GM23338 (cell line): ENCODE results near the gene RAB43. TPM values are rescaled to one million over a fixed set of nuclear protein-coding genes. Genes with fewer than 3 reads are reported as not detected.

ENCODE experiments used
- ATAC-seq: fragments of 200-7000 bp; cut with Tn5 transposase; 3 replicates; pipeline ENCODE4 v1.9.1; 2020
- DNase-seq: peaks from one replicate; pipeline ENCODE4 v3.0.0-alpha.2; 2015; ENCODE audit warnings: low spot score
- H2AFZ ChIP-seq: fragments of 200-600 bp; sonication (generic); 2 replicates; pipeline ENCODE4 v1.8.0; 2016; ENCODE audit warnings: antibody characterized with exemption, mild to moderate bottlenecking, moderate library complexity
- H3F3A ChIP-seq: fragments of 200-600 bp; sonication (generic); replicated peaks from 2 replicates; pipeline ENCODE4 v1.8.0; 2017; ENCODE audit warnings: antibody characterized with exemption, mixed run types, low read depth
- H3K27ac ChIP-seq: fragments of 200-600 bp; sonication (generic); 2 replicates; pipeline ENCODE4 v1.6.1; 2016; ENCODE audit warnings: low read depth
- H3K27me3 ChIP-seq: fragments of 200-600 bp; sonication (generic); 2 replicates; pipeline ENCODE4 v1.8.0; 2016; ENCODE audit warnings: mild to moderate bottlenecking, mixed run types, moderate library complexity; ENCODE audit not compliant: insufficient read depth
- H3K36me3 ChIP-seq: fragments of 200-600 bp; sonication (generic); 2 replicates; pipeline ENCODE4 v1.8.0; 2016; ENCODE audit warnings: mild to moderate bottlenecking; ENCODE audit not compliant: insufficient read depth
- H3K4me1 ChIP-seq: fragments of 200-600 bp; sonication (generic); 2 replicates; pipeline ENCODE4 v1.8.0; 2016; ENCODE audit warnings: mild to moderate bottlenecking, moderate library complexity; ENCODE audit not compliant: insufficient read depth
- H3K4me2 ChIP-seq: fragments of 200-600 bp; sonication (generic); 2 replicates; pipeline ENCODE4 v1.7.1; 2017; ENCODE audit warnings: mixed run types
- H3K4me3 ChIP-seq: fragments of 200-600 bp; sonication (generic); 2 replicates; pipeline ENCODE4 v1.6.1; 2016; ENCODE audit warnings: mixed run types
- H3K79me2 ChIP-seq: fragments of 200-600 bp; sonication (generic); replicated peaks from 2 replicates; pipeline ENCODE4 v1.8.0; 2017; ENCODE audit warnings: mild to moderate bottlenecking; ENCODE audit not compliant: insufficient read depth
- H3K9me2 ChIP-seq: fragments of 200-600 bp; sonication (generic); 2 replicates; pipeline ENCODE4 v1.8.0; 2017; ENCODE audit not compliant: insufficient read depth
- H4K20me1 ChIP-seq: fragments of 200-600 bp; sonication (generic); replicated peaks from 2 replicates; pipeline ENCODE4 v1.8.0; 2017; ENCODE audit warnings: mild to moderate bottlenecking; ENCODE audit not compliant: insufficient read depth
- H3K27ac Mint-ChIP-seq: 2 replicates; pipeline ENCODE4 v1.8.0; 2020; ENCODE audit warnings: inconsistent platforms, mild to moderate bottlenecking, moderate library complexity, mixed read lengths
- H3K27me3 Mint-ChIP-seq: 3 replicates; pipeline ENCODE4 v1.8.0; 2022; ENCODE audit warnings: low read depth, mild to moderate bottlenecking, moderate library complexity, mixed read lengths, inconsistent platforms; ENCODE audit not compliant: insufficient read depth, poor library complexity
- H3K36me3 Mint-ChIP-seq: 3 replicates; pipeline ENCODE4 v1.8.0; 2021; ENCODE audit warnings: low read depth, mild to moderate bottlenecking, inconsistent platforms, moderate library complexity, mixed read lengths
- H3K4me1 Mint-ChIP-seq: 3 replicates; pipeline ENCODE4 v1.8.0; 2020; ENCODE audit warnings: mild to moderate bottlenecking, inconsistent platforms, mixed read lengths
- H3K4me3 Mint-ChIP-seq: 3 replicates; pipeline ENCODE4 v1.8.0; 2021; ENCODE audit warnings: moderate library complexity, mild to moderate bottlenecking, inconsistent platforms, mixed read lengths
- H3K9me3 Mint-ChIP-seq: 3 replicates; pipeline ENCODE4 v1.8.0; 2020; ENCODE audit warnings: moderate library complexity, mild to moderate bottlenecking, inconsistent platforms, mixed read lengths
- CREB1 ChIP-seq: fragments of 250-450 bp; sonication (Bioruptor Pico); IDR thresholded peaks from 2 replicates; pipeline ENCODE4 v1.5.0; 2020; ENCODE audit warnings: low read depth, mild to moderate bottlenecking, moderate library complexity
- EZH2 ChIP-seq: fragments of 200-600 bp; sonication (generic); IDR thresholded peaks from one replicate; pipeline ENCODE4 v1.8.0; 2017; ENCODE audit warnings: antibody characterized with exemption, mild to moderate bottlenecking, low read depth; ENCODE audit not compliant: unreplicated experiment
- EZH2phosphoT487 ChIP-seq: fragments of 200-600 bp; sonication (generic); IDR thresholded peaks from one replicate; pipeline ENCODE4 v1.8.1; 2018; ENCODE audit warnings: antibody characterized with exemption; ENCODE audit not compliant: unreplicated experiment
- JUNB ChIP-seq: IDR thresholded peaks from one replicate; pipeline ENCODE4 v1.6.1; 2016; ENCODE audit warnings: antibody characterized with exemption; ENCODE audit not compliant: unreplicated experiment
- NANOG ChIP-seq: IDR thresholded peaks from 2 replicates; pipeline ENCODE4 v1.6.1; 2016; ENCODE audit warnings: antibody characterized with exemption, borderline replicate concordance
- ZNF114 ChIP-seq: fragments of 250-450 bp; sonication (Bioruptor Pico); IDR thresholded peaks from 2 replicates; pipeline ENCODE4 v1.5.0; 2020; ENCODE audit warnings: mild to moderate bottlenecking, moderate library complexity
- ZNF331 ChIP-seq: fragments of 250-450 bp; sonication (Bioruptor Pico); IDR thresholded peaks from 2 replicates; pipeline ENCODE4 v1.5.0; 2020; ENCODE audit warnings: low read depth, mild to moderate bottlenecking, moderate library complexity
- polyA plus RNA-seq: library from polyadenylated mRNA; unstranded; fragments of >200 nt; fragmentation: Nextera tagmentation; extraction: Ambion mirVana; gene quantifications from 2 replicates; pipeline ENCODE4 v1.2.1, GENCODE V29; 2016
- total RNA-seq: library from RNA; depleted of rRNA; stranded (reverse); fragments of >200 nt; shearing (Covaris generic); gene quantifications from 2 replicates; pipeline ENCODE4 v1.2.3, GENCODE V29; 2014
- TF ChIP-seq, protein P1 (sequence below): fragments of 250-450 bp; sonication (Bioruptor Pico); IDR thresholded peaks from 2 replicates; pipeline ENCODE4 v1.5.0; 2020; ENCODE audit warnings: mild to moderate bottlenecking, moderate library complexity

RAB43 gene
- total and polyA plus RNA-seq, 2 experiments from 2014 or later, result 5.7 to 37.0 TPM

DNA sequence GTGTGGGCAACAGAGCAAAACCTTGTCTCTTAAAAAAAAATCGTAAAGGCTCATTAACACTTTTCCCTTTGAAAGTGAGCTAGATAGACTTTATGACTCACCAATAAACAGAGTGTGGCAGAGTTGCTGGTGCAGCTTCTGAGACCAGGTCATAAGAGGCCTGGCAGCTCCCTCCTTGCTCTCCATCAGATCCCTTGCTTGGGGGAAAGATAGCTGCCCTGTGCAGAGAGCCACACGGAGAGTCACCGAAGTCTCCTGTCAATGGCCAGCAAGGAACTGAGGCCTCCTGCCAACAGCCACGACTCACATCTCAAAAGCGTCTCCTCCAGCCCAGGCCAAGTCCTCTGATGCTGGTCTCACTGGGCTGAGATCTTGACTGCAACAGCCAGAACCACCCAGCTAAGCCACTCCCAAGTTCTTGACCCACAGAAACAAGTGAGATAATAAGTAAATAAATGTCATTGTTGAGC lies 69.7 kb downstream of the RAB43 start:
- Mint-ChIP-seq H3K9me3 (peaks cover 7% of the 10 kb centered on the region), H3K4me1 (peaks cover 4% of the 10 kb centered on the region), H3K27me3 (no peaks in the 10 kb centered on the region), H3K36me3 (peaks cover 7% of the 10 kb centered on the region), H3K4me3 (no peak overlapping the region), H3K27ac (no peak overlapping the region)
- DNase-seq, result no peak
- Histone ChIP-seq H3K4me1 (no peaks in the 10 kb centered on the region), H3K9me2 (peaks cover 5% of the 10 kb centered on the region; the same call in 1 of the 2 replicates), H3K27me3 (peaks cover 13% of the 10 kb centered on the region; the same call in 1 of the 2 replicates), H3K36me3 (peaks cover 5% of the 10 kb centered on the region; the same call in 1 of the 2 replicates), H3F3A (no peaks in the 10 kb centered on the region), H3K27ac (no peak overlapping the region), H3K4me2 (no peak overlapping the region), H2AFZ (no peak overlapping the region), H4K20me1 (no peaks in the 10 kb centered on the region), H3K79me2 (no peaks in the 10 kb centered on the region), H3K4me3 (no peak overlapping the region)
- ATAC-seq, result no peak
- TF ChIP-seq JUNB (no peak), CREB1 (no peak), ZNF331 (no peak)
- TF ChIP-seq, protein P1, sequence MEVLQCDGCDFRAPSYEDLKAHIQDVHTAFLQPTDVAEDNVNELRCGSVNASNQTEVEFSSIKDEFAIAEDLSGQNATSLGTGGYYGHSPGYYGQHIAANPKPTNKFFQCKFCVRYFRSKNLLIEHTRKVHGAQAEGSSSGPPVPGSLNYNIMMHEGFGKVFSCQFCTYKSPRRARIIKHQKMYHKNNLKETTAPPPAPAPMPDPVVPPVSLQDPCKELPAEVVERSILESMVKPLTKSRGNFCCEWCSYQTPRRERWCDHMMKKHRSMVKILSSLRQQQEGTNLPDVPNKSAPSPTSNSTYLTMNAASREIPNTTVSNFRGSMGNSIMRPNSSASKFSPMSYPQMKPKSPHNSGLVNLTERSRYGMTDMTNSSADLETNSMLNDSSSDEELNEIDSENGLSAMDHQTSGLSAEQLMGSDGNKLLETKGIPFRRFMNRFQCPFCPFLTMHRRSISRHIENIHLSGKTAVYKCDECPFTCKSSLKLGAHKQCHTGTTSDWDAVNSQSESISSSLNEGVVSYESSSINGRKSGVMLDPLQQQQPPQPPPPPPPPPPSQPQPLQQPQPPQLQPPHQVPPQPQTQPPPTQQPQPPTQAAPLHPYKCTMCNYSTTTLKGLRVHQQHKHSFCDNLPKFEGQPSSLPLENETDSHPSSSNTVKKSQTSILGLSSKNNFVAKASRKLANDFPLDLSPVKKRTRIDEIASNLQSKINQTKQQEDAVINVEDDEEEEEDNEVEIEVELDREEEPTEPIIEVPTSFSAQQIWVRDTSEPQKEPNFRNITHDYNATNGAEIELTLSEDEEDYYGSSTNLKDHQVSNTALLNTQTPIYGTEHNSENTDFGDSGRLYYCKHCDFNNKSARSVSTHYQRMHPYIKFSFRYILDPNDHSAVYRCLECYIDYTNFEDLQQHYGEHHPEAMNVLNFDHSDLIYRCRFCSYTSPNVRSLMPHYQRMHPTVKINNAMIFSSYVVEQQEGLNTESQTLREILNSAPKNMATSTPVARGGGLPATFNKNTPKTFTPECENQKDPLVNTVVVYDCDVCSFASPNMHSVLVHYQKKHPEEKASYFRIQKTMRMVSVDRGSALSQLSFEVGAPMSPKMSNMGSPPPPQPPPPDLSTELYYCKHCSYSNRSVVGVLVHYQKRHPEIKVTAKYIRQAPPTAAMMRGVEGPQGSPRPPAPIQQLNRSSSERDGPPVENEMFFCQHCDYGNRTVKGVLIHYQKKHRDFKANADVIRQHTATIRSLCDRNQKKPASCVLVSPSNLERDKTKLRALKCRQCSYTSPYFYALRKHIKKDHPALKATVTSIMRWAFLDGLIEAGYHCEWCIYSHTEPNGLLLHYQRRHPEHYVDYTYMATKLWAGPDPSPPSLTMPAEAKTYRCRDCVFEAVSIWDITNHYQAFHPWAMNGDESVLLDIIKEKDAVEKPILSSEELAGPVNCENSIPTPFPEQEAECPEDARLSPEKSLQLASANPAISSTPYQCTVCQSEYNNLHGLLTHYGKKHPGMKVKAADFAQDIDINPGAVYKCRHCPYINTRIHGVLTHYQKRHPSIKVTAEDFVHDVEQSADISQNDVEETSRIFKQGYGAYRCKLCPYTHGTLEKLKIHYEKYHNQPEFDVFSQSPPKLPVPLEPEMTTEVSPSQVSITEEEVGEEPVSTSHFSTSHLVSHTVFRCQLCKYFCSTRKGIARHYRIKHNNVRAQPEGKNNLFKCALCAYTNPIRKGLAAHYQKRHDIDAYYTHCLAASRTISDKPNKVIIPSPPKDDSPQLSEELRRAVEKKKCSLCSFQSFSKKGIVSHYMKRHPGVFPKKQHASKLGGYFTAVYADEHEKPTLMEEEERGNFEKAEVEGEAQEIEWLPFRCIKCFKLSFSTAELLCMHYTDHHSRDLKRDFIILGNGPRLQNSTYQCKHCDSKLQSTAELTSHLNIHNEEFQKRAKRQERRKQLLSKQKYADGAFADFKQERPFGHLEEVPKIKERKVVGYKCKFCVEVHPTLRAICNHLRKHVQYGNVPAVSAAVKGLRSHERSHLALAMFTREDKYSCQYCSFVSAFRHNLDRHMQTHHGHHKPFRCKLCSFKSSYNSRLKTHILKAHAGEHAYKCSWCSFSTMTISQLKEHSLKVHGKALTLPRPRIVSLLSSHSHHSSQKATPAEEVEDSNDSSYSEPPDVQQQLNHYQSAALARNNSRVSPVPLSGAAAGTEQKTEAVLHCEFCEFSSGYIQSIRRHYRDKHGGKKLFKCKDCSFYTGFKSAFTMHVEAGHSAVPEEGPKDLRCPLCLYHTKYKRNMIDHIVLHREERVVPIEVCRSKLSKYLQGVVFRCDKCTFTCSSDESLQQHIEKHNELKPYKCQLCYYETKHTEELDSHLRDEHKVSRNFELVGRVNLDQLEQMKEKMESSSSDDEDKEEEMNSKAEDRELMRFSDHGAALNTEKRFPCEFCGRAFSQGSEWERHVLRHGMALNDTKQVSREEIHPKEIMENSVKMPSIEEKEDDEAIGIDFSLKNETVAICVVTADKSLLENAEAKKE (CRISPR knock-in tag), result no peak

DNA sequence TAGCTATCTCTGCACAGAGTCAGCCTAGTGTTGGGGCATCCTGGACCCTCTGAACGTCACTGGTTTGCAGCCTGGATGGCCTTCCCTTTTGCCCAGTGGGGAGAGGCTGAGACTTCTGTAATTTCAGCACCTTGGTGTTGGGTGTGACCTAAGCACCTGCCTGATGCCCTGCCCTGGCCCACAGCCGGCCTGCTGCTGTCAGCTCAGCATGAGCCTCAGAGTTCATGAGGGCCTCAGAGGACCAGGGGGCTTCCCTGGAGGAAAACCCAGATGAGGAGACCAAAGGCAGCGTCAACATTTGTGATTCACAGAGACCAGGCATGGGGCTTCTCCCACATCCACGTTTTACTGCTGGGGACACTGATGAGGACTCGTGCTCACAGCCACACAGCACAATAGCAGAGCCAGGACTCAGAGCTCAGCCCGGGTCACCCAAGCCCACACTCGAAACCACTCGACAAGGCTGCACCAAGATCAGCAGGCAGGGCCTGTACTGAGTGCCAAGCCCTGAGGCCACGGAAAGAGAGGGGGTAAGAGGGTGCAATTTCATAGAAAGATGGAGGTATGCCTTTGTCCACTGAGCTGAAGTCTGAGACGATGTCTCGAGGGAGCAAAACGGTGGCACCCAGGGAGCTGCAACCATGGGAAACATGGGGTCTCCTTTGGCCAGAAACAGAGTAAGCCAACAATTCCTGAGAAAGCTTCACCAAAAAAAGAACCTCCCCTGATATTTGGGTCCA lies 70.9 kb downstream of the RAB43 start:
- no peak for ATAC-seq
- H3K36me3 Mint-ChIP-seq, result peaks cover 7% of the 10 kb centered on the region

More for the DNA sequence above, 70.9 kb downstream of the RAB43 start:
- Histone ChIP-seq H3F3A (no peaks in the 10 kb centered on the region), H3K4me2 (no peak overlapping the region), H3K36me3 (peaks cover 5% of the 10 kb centered on the region; the same call in 1 of the 2 replicates), H3K79me2 (no peaks in the 10 kb centered on the region), H3K4me3 (no peak overlapping the region), H3K4me1 (no peaks in the 10 kb centered on the region), H3K27ac (no peak overlapping the region), H2AFZ (no peak overlapping the region), H3K9me2 (peaks cover 5% of the 10 kb centered on the region; the same call in 1 of the 2 replicates), H4K20me1 (no peaks in the 10 kb centered on the region), H3K27me3 (peaks cover 24% of the 10 kb centered on the region; the same call in 1 of the 2 replicates)
- Mint-ChIP-seq H3K4me1 (peaks cover 4% of the 10 kb centered on the region), H3K4me3 (no peak overlapping the region), H3K27ac (no peak overlapping the region), H3K9me3 (peaks cover 7% of the 10 kb centered on the region), H3K27me3 (peaks cover 6% of the 10 kb centered on the region)
- TF ChIP-seq NANOG, result no peak
- no peak for TF ChIP-seq EZH2
- TF ChIP-seq CREB1, result no peak
- TF ChIP-seq EZH2phosphoT487, result no peak
- no peak for TF ChIP-seq ZNF114
- DNase-seq, result no peak
